PC-3 (cell line): ENCODE measurements around the gene TAS2R10. TPM values are rescaled to one million over a fixed set of nuclear protein-coding genes. Genes with fewer than 3 reads are reported as not detected.
"Not testable (repeated sequence)": the region's sequence is repeated elsewhere in the genome, so short reads cannot be mapped to it uniquely, and the experiment has no call there.

ENCODE experiments used
- ATAC-seq: fragments of 200-7000 bp; cut with Tn5 transposase; 2 replicates; pipeline ENCODE4 v1.9.1; 2020; ENCODE audit warnings: mild to moderate bottlenecking, moderate library complexity
- BruUV-seq: library from RNA; stranded (reverse); fragments of 400-500 nt; replicated peaks from 2 replicates; lab custom pipeline; 2021; lab: Mats Ljungman, UMichigan
- CTCF ChIA-PET: fragments of 300-600 bp; sonication (Branson Sonifier 250); formaldehyde crosslinking; loops from one replicate; lab custom pipeline; 2022; ENCODE audit warnings: antibody characterized with exemption; lab: Charles Lee
- POLR2A ChIA-PET: fragments of 300-600 bp; sonication (Branson Sonifier 250); formaldehyde crosslinking; loops from one replicate; lab custom pipeline; 2022; ENCODE audit warnings: antibody characterized with exemption; ENCODE audit not compliant: unreplicated experiment; lab: Charles Lee
- DNase-seq: peaks from one replicate; pipeline ENCODE4 v3.0.0-alpha.2; 2015
- H2AFZ ChIP-seq: fragments of 300-600 bp; sonication (generic); 2 replicates; pipeline ENCODE4 v1.6.0; 2016; ENCODE audit warnings: antibody characterized with exemption, low read length
- H3F3A ChIP-seq: fragments of 300-600 bp; sonication (generic); one replicate; pipeline ENCODE4 v1.6.0; 2017; ENCODE audit warnings: antibody characterized with exemption, low read length, control low read depth, mild to moderate bottlenecking; ENCODE audit not compliant: unreplicated experiment
- H3K27ac ChIP-seq: fragments of 300-600 bp; sonication (generic); 2 replicates; pipeline ENCODE4 v1.5.1; 2016; ENCODE audit warnings: mild to moderate bottlenecking, low read length
- H3K27me3 ChIP-seq: fragments of 300-600 bp; sonication (generic); 2 replicates; pipeline ENCODE4 v1.6.1; 2016; ENCODE audit warnings: low read length, mixed read lengths
- H3K36me3 ChIP-seq: fragments of 300-600 bp; sonication (generic); 2 replicates; pipeline ENCODE4 v1.6.1; 2016; ENCODE audit warnings: low read depth, mixed run types, low read length, mixed read lengths
- H3K4me1 ChIP-seq: fragments of 300-600 bp; sonication (generic); 2 replicates; pipeline ENCODE4 v1.5.1; 2016; ENCODE audit warnings: low read length; ENCODE audit not compliant: insufficient read depth
- H3K4me2 ChIP-seq: fragments of 300-600 bp; sonication (generic); 2 replicates; pipeline ENCODE4 v1.6.0; 2016; ENCODE audit warnings: low read length
- H3K4me3 ChIP-seq: fragments of 300-600 bp; sonication (generic); 2 replicates; pipeline ENCODE4 v1.5.1; 2016; ENCODE audit warnings: mild to moderate bottlenecking, low read length, mixed read lengths
- H3K79me2 ChIP-seq: fragments of 300-600 bp; sonication (generic); 2 replicates; pipeline ENCODE4 v1.6.1; 2017; ENCODE audit warnings: low read length, mixed read lengths
- H3K9ac ChIP-seq: fragments of 300-600 bp; sonication (generic); 2 replicates; pipeline ENCODE4 v1.6.0; 2016; ENCODE audit warnings: mild to moderate bottlenecking, low read length
- H3K9me2 ChIP-seq: fragments of 300-600 bp; sonication (generic); replicated peaks from 2 replicates; pipeline ENCODE4 v1.6.1; 2016; ENCODE audit warnings: mixed run types, low read length, mixed read lengths
- H3K9me3 ChIP-seq: fragments of 300-600 bp; sonication (generic); 2 replicates; pipeline ENCODE4 v1.6.1; 2016; ENCODE audit warnings: low read length, mixed read lengths
- H4K20me1 ChIP-seq: fragments of 300-600 bp; sonication (generic); 2 replicates; pipeline ENCODE4 v1.6.1; 2016; ENCODE audit warnings: low read length, mixed read lengths
- EZH2 ChIP-seq: fragments of 300-600 bp; sonication (generic); IDR thresholded peaks from one replicate; pipeline ENCODE4 v1.6.1; 2017; ENCODE audit warnings: antibody characterized with exemption, mild to moderate bottlenecking, low read length; ENCODE audit not compliant: unreplicated experiment
- EZH2phosphoT487 ChIP-seq: fragments of 300-600 bp; sonication (generic); IDR thresholded peaks from 2 replicates; pipeline ENCODE4 v1.6.1; 2018; ENCODE audit warnings: mild to moderate bottlenecking, antibody characterized with exemption, low read length, borderline replicate concordance
- intact Hi-C: fragments of 100-400 bp; cut with micrococcal nuclease; formaldehyde crosslinking; loops from 2 replicates; pipeline ENCODE4 v1.9.0; 2023
- total RNA-seq: library from RNA; depleted of rRNA; stranded (reverse); fragments of >200 nt; gene quantifications from 2 replicates; pipeline ENCODE4 v1.2.3, GENCODE V29; 2014
- TF ChIP-seq, protein P1 (sequence below): fragments of 300-600 bp; sonication (generic); conservative IDR thresholded peaks from 2 replicates; pipeline ENCODE4 v1.5.1; 2017; ENCODE audit warnings: antibody characterized with exemption, low read depth, mild to moderate bottlenecking, low read length

TAS2R10 gene
- total RNA-seq, 1 experiment from 2014 or later = 0.44 TPM

DNA sequence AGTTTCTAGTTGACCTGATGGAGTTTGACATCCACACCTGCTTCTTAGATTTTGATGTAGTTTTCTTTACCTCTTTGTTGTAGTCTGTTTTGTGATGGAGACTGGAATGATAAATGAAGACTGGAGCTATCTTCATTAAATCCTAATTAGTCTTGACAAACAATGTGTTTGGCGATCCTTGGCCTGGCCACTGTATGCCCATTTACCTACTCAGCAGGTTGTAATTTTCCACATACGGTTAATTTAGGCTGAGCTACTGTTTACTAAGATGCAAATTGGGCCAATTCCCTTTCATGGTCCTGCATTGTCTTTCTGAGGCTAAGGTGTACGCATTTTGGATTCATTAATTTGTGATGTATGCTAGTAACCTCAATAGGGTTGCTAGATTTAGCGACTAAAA, 23.6 kb downstream of the TAS2R10 start, which contains the start of gene TAS2R7:
TAS2R7 (minus strand) TSS at position 41 of the 400 bp plus-strand sequence. CDS start 57 bp downstream, outside the sequence.
- TF ChIP-seq EZH2 = no peak
- no peak for TF ChIP-seq EZH2phosphoT487
- TF ChIP-seq, protein P1, sequence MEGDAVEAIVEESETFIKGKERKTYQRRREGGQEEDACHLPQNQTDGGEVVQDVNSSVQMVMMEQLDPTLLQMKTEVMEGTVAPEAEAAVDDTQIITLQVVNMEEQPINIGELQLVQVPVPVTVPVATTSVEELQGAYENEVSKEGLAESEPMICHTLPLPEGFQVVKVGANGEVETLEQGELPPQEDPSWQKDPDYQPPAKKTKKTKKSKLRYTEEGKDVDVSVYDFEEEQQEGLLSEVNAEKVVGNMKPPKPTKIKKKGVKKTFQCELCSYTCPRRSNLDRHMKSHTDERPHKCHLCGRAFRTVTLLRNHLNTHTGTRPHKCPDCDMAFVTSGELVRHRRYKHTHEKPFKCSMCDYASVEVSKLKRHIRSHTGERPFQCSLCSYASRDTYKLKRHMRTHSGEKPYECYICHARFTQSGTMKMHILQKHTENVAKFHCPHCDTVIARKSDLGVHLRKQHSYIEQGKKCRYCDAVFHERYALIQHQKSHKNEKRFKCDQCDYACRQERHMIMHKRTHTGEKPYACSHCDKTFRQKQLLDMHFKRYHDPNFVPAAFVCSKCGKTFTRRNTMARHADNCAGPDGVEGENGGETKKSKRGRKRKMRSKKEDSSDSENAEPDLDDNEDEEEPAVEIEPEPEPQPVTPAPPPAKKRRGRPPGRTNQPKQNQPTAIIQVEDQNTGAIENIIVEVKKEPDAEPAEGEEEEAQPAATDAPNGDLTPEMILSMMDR = no peak
- H3K9ac ChIP-seq = no peak within 1 kb of the TSS
- no peaks in the 10 kb centered on the region for H3K9me3 ChIP-seq
- H3K4me3 ChIP-seq = no peak within 1 kb of the TSS
- no peak within 1 kb of the TSS for H3K27ac ChIP-seq
- H3K4me1 ChIP-seq = no peaks in the 10 kb centered on the region
- peaks cover 17% of the 10 kb centered on the region for H3K27me3 ChIP-seq
- ChIA-PET POLR2A (no interaction called here), CTCF (no interaction called here)
- DNase-seq (no peak), ATAC-seq (no peak)
- BruUV-seq = no TSS peak
- no peaks in the 10 kb centered on the region for H3K79me2 ChIP-seq
- no peaks in the 10 kb centered on the region for H4K20me1 ChIP-seq
- no peaks in the 10 kb centered on the region for H3K9me2 ChIP-seq
- no peaks in the 10 kb centered on the region for H3F3A ChIP-seq
- H3K4me2 ChIP-seq = no peak within 1 kb of the TSS
- no peaks in the 10 kb centered on the region for H3K36me3 ChIP-seq
- intact Hi-C loops = no loop called here
- no peak within 1 kb of the TSS for H2AFZ ChIP-seq

DNA sequence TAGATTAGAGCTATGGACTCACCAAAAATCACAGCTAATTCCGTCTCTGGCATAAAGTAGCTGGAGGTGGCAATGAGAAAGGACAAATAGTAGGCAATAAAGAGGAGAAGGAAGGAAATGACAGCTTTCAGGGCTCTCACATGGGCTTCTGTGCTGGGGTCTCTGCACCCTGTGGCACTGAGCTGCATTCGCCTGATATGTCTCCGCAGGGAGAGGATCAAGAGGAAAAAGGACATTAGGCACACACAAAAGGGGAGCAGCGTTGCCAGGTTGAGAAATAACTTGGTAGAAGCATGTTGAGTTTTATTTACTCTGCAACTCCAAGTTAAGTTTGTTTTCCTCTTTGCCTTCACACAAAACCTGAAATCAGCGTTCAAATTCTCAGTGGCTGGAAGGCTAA, 24.4 kb downstream of the TAS2R10 start:
- Histone ChIP-seq H3K9me3 (no peaks in the 10 kb centered on the region), H3K9ac (no peak overlapping the region), H3K4me3 (no peak overlapping the region), H2AFZ (no peak overlapping the region), H3K4me2 (no peak overlapping the region), H3K36me3 (no peaks in the 10 kb centered on the region), H3K4me1 (no peaks in the 10 kb centered on the region), H4K20me1 (no peaks in the 10 kb centered on the region), H3K27ac (no peak overlapping the region), H3K27me3 (peaks cover 17% of the 10 kb centered on the region), H3F3A (no peaks in the 10 kb centered on the region), H3K79me2 (no peaks in the 10 kb centered on the region), H3K9me2 (no peaks in the 10 kb centered on the region)
- no peak for ATAC-seq
- BruUV-seq = no TSS peak
- no peak for TF ChIP-seq EZH2phosphoT487
- TF ChIP-seq EZH2 = no peak
- TF ChIP-seq, protein P1 = no peak
- intact Hi-C loops = no loop called here
- no peak for DNase-seq
- CTCF ChIA-PET = no interaction called here
- POLR2A ChIA-PET = no interaction called here

DNA sequence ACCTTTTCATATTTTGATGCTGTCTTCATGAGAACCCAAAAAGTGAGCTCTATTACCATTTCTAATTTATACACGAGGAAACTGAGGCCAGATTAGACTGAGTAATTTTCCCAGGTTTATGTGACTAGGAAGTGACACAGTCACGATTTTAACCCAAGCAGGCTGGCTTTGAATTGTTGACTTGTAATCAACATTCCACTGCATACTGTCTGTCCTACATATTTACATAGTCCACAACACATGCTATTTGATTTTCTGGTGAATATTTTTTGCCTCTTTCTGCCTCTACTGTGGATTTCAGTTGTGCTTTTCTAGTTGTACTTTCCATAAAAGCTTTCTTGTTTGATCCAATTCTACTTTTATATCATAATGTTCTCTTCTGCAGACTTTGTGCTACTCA, 31.9 kb downstream of the TAS2R10 start:
- Histone ChIP-seq H3K4me2 (no peak overlapping the region), H3K9ac (no peak overlapping the region), H3K27ac (no peak overlapping the region), H3K4me3 (no peak overlapping the region), H3K9me2 (no peaks in the 10 kb centered on the region), H3K36me3 (no peaks in the 10 kb centered on the region), H3K4me1 (no peaks in the 10 kb centered on the region), H3F3A (no peaks in the 10 kb centered on the region), H4K20me1 (no peaks in the 10 kb centered on the region), H2AFZ (no peak overlapping the region), H3K9me3 (no peaks in the 10 kb centered on the region), H3K27me3 (no peaks in the 10 kb centered on the region), H3K79me2 (no peaks in the 10 kb centered on the region)
- intact Hi-C loops = no loop called here
- TF ChIP-seq, protein P1 = no peak
- no peak for TF ChIP-seq EZH2
- no peak for TF ChIP-seq EZH2phosphoT487
- ChIA-PET POLR2A (no interaction called here), CTCF (no interaction called here)
- ATAC-seq (no peak), DNase-seq (no peak)
- no TSS peak for BruUV-seq

DNA sequence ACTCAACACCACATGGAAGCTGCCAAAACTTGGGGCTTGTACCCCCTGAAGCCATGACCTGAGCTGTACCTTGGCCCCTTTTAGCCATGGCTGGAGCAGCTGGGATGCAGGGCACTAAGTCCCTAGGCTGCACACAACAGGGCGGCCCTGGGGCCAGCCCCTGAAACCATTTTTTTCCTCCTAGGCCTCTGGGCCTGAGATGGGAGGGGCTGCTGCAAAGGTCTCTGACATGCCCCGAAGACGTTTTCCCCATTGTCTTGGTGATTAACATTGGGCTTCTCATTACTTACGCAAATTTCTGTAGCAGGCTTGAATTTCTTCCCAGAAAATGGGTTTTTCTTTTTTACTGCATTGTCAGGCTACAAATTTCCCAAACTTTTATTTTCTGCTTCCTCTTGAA, 34.4 kb downstream of the TAS2R10 start:
- H3K36me3 ChIP-seq, BruUV-seq, CTCF ChIA-PET, H3K27me3 ChIP-seq, H3K4me1 ChIP-seq, H3K27ac ChIP-seq, H3K9me2 ChIP-seq, H3K79me2 ChIP-seq, H3K9me3 ChIP-seq, H2AFZ ChIP-seq, DNase-seq, ATAC-seq, H3K4me3 ChIP-seq, intact Hi-C loops, H3F3A ChIP-seq, POLR2A ChIA-PET, H3K4me2 ChIP-seq, H3K9ac ChIP-seq, H4K20me1 ChIP-seq: not testable (repeated sequence)
